DMS153 treated with DMSO at 0.1 percent for 48 hours (cell line): Measurements from ENCODE around the gene FBN3.
"Not testable (repeated sequence)": the region's sequence is repeated elsewhere in the genome, so short reads cannot be mapped to it uniquely, and the experiment has no call there.

Source experiments
- DNase-seq: peaks from one replicate; lab custom pipeline; 2025; ENCODE audit not compliant: unreplicated experiment; lab: John Stamatoyannopoulos, UW

The FBN3 gene

DNA sequence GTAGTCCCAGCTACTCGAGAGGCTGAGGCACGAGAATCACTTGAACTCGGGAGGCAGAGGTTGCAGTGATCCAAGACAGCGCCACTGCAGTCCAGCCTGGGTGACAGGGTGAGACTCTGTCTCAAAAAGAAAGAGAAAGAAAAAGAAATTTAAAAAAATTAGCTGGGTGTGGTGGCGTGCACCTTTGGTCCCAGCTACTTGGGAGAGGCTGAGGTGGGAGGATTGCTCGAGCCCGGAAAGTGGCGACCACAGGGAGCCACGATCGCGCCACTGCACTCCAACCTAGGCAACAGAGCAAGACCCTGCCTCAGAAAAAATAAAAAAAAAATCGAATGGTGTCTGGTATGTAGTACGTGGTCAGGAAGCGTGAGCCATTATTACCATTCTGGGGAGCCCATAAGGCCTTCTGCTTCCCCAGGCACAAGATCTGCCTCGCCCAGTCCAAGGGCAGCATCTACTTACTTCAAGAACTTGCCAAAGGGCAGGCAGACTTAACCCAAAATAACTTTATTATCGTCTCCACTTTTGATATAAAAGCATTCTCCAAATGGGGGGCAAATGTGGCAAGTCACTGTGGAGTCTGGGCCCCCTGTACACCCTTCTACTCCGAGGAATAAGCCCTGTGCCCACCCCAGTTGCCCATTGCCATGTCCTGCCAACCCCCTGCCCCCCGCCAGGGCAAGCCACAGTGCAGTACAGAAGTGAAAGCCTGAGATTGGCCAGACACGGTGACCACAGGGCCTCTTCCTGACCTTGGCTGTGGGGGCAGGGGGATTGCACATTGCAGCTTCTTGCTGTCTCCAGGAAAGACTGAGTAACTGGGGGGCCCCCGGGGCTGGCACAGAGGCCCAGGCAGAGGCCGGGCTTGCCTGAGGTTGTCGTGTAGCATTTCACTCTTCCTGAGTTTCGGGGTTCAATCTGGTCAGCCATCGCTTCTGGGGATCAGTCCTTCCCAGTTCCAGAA, 84.2 kb downstream of the FBN3 start:
- DNase-seq: no peak

- DNase-seq: no peak
Measured at GRCh38 chr19:8057545-8058270, 91.7 kb downstream of the FBN3 start.

- no peak for DNase-seq
Measured at GRCh38 chr19:8056533-8056932, 92.9 kb downstream of the FBN3 start.

- DNase-seq: no peak
Measured at GRCh38 chr19:8054169-8054568, 95.2 kb downstream of the FBN3 start.

GRCh38 chr19:8052464-8052859, 96.9 kb downstream of the FBN3 start, which contains the start of gene CCL25:
Gene CCL25, plus strand, starts transcription at chr19:8052760. Its CDS starts 290 bp downstream, at chr19:8053050.
- no peak for DNase-seq

GRCh38 chr19:8050274-8051096, 98.9 kb downstream of the FBN3 start:
- DNase-seq: no peak

- no peak for DNase-seq
Measured at GRCh38 chr19:8046569-8047165, 102.7 kb downstream of the FBN3 start.

GRCh38 chr19:8045872-8046568, 103.4 kb downstream of the FBN3 start:
- DNase-seq: no peak

DNA sequence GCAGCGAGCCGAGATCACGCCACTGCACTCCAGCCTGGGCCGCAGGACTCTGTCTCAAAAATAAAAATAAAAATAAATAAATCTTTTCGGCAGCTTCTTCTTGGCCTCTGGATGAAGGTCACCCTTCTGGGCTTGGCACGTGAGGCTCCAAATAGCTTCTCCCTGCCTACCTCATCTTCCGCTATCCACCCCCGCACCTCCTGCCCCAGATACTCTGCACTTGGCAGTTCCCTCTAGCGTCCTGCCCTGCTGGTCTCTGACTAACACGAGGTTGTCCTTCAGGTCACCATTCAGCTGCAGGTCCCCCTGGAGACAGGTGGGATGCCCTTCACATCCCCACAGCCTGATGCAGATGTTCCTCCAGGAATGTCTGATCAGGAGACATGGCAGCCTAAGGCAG, 105.4 kb downstream of the FBN3 start:
- no peak for DNase-seq

GRCh38 chr19:8042900-8043299, 106.5 kb downstream of the FBN3 start:
- DNase-seq: no peak

DNA sequence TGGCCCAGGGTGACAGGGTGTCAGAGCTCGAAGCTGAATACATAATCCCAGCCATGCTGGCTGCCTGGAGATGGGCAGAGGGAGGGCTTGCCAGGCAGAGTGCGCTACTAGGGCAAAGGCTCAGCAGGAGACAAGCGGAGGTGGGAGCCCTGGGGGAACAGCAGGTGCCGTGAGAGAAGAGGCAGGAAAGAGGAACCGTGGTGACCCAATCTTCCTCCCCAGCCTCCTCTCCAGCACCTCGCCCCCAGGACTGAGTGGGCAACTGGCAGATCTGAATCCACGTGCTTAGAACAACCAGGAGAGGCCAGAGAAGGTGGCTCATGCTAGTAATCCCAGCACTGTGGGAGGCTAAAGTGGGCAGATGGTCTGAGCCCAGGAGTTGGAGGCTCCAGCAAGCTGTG, 107.9 kb downstream of the FBN3 start:
- no peak for DNase-seq

DNA sequence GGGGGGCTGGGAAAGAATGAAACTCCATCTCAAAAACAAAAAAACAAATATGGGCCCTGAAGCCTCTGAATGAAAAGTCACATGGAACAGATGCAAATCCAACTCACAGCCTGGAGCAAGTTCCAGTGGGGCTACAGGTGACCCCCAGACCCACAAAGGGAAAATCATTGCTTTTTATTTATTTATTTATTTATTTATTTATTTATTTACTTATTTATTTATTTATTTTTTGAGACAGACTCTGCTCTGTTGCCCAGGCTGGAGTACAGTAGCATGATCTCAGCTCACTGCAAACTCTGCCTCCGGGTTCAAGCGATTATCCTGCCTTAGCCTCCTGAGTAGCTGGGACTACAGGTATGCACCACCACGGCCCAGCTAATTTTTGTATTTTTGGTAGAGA, 110.2 kb downstream of the FBN3 start:
- no peak for DNase-seq

GRCh38 chr19:8038815-8039214, 110.6 kb downstream of the FBN3 start:
- DNase-seq: no peak

- DNase-seq: no peak
Measured at GRCh38 chr19:8036434-8037099, 112.8 kb downstream of the FBN3 start.

DNA sequence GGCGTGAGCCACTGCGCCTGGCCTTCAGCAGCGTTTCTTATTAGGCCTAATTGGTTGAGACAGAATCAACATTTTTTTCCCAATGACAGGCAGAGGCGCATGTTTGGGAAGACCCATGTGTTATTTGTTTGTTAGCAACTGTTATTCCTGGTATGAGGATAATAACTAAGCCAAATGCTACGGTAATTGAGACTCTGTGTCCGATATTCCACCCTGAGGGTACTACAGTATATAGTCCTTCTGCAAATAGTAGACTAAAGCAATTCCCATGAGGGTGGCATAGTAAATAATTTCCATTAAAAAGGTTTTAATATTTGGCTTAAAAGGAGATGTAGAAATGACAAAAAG, 115.2 kb downstream of the FBN3 start:
- DNase-seq: no peak

GRCh38 chr19:8033287-8034177, 115.9 kb downstream of the FBN3 start:
- not testable (repeated sequence) for DNase-seq

GRCh38 chr19:8030960-8031359, 118.4 kb downstream of the FBN3 start:
- no peak for DNase-seq

DNA sequence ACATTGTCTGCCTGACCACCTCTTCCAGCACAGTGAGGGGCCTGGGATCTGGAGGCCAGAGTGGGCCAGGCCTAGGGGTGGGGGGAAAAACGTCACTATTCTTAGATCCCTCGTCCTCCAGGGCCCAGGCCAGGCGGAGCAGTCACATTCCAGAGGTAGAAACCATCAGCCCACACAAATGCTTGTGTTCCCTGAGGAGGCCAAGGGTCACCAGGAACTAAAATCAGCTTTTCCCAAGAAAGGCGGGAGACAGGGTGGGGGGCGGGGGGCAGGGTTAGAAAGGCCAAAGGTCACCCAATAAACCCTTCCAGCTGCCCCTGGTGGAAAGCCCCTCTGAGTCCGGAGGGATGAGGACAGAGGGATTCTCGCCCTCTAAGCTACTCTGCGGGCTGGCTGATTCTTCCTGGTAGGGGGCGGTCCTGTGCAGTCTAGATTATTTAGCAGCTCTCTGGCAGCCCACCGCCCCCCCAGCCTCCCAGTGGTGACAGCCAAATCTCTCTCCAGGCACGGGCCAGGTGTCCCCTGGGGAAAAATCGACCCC, 120.4 kb downstream of the FBN3 start:
- no peak for DNase-seq
